Astrocyte of the cerebellum (primary cell): ENCODE data around the gene HTR3D.
A peak's percentile ranks its signal among the peaks of the same experiment; 100 is the strongest.
"Not testable (repeated sequence)": the region's sequence is repeated elsewhere in the genome, so short reads cannot be mapped to it uniquely, and the experiment has no call there.

Experiments
- DNase-seq: peaks from one replicate; pipeline ENCODE4 v3.0.0-alpha.2; 2011; ENCODE audit warnings: low read depth
- H3K4me3 ChIP-seq: 2 replicates; pipeline ENCODE4 v1.5.1; 2011; ENCODE audit warnings: mild to moderate bottlenecking, low read depth, low read length, moderate library complexity
- in situ Hi-C: cut with HindIII; loops from 2 replicates; pipeline ENCODE4 v1.10.0; 2017; ENCODE audit warnings: low sequenced_read_pairs
- TF ChIP-seq, protein P1 (sequence below): IDR thresholded peaks from 2 replicates; pipeline ENCODE4 v1.5.1; 2012; ENCODE audit warnings: low read length, low read depth, moderate library complexity, mild to moderate bottlenecking; ENCODE audit errors: missing control alignments

HTR3D gene

DNA sequence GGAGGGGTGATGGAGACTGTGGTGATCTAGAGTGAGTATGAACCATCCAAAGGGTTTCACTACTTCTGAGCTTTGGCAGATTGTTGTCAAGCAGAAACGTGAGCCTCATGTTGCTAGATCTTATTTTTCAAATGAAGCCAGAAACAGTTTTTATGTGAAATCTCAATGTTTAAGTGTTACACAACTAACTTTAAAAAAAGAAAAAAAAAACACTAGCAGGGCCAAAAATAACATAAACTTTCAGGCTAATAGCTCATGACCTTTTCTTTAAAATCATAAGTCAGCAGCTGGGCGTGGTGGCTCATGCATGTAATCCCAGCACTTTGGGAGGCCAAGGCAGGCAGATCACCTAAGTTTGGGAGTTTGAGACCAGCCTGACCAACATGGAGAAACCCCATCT is 2.1 kb upstream of the HTR3D start:
- in situ Hi-C loops: no loop called here
- TF ChIP-seq, protein P1, sequence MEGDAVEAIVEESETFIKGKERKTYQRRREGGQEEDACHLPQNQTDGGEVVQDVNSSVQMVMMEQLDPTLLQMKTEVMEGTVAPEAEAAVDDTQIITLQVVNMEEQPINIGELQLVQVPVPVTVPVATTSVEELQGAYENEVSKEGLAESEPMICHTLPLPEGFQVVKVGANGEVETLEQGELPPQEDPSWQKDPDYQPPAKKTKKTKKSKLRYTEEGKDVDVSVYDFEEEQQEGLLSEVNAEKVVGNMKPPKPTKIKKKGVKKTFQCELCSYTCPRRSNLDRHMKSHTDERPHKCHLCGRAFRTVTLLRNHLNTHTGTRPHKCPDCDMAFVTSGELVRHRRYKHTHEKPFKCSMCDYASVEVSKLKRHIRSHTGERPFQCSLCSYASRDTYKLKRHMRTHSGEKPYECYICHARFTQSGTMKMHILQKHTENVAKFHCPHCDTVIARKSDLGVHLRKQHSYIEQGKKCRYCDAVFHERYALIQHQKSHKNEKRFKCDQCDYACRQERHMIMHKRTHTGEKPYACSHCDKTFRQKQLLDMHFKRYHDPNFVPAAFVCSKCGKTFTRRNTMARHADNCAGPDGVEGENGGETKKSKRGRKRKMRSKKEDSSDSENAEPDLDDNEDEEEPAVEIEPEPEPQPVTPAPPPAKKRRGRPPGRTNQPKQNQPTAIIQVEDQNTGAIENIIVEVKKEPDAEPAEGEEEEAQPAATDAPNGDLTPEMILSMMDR: no peak

DNA sequence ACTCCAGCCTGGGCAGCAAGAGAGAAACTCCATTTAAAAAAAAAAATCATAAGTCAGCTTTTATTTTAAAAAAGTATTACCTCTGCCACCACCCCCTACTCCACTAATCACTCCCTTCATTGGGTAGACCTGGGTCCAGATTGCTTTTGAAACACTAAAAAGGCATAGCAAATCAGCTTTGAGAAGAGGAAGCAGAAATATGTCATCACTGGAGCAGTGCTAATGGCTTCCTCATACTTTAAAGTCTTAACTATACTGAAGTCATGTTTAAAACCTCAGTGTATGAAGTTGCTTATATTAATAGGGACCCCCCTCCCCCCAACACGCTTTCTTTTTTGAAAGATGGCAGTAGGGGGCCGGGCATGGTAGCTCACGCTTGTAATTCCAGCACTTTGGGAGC is 1.0 kb upstream of the HTR3D start:
- DNase-seq: no peak
- TF ChIP-seq, protein P1: no peak
- in situ Hi-C loops: no loop called here
- no peak overlapping the region for H3K4me3 ChIP-seq

More for the DNA sequence above, 2.1 kb upstream of the HTR3D start:
- no peak overlapping the region for H3K4me3 ChIP-seq
- DNase-seq: no peak

DNA sequence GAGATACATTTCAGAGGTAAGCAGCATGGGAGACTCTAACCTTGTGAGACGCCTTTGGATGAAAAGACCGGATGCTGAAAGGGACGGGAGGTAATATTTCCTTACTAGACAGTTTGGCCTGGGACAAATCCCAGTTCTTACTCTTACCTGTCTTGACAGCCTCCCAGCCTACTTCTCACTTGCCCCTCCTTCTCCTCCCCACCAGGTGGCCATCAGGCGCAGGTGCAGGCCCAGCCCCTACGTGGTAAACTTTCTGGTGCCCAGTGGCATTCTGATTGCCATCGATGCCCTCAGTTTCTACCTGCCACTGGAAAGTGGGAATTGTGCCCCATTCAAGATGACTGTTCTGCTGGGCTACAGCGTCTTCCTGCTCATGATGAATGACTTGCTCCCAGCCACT is 6.3 kb downstream of the HTR3D start:
- in situ Hi-C loops: no loop called here
- DNase-seq: no peak
- H3K4me3 ChIP-seq: no peak overlapping the region
- TF ChIP-seq, protein P1: no peak

DNA sequence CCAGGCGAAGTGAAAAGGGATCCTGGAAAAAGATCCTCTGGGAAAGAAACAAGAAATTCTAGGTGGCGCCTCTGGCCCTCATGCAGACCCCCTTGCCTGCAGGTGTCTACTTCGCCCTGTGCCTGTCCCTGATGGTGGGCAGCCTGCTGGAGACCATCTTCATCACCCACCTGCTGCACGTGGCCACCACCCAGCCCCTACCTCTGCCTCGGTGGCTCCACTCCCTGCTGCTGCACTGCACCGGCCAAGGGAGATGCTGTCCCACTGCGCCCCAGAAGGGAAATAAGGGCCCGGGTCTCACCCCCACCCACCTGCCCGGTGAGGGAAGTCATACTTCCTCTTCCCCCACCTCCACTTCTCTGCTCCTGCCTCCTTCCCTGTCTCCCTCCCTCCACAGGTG is 6.8 kb downstream of the HTR3D start:
- DNase-seq, H3K4me3 ChIP-seq, in situ Hi-C loops: not testable (repeated sequence)

DNA sequence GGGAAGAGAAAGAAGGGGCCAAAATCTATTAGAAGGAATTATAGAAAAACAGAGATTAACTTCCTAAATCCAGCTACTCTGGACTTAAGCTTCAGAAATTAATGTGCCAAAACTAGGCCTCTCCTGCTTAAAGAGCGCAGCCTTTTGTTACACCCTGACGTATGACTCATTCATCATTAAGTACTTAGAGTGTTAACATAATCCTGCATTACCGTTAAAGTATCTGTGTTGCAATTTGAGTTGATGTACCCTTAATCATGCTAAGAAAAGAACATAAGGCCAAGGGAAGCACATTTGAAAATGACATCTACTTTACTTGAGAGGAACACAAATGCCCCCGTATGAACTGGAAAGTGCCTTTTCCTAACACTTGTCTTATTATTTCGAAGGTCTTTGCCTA is 7.9 kb downstream of the HTR3D start:
- TF ChIP-seq, protein P1: no peak
- in situ Hi-C loops: no loop called here
- H3K4me3 ChIP-seq: no peak overlapping the region
- DNase-seq: no peak

DNA sequence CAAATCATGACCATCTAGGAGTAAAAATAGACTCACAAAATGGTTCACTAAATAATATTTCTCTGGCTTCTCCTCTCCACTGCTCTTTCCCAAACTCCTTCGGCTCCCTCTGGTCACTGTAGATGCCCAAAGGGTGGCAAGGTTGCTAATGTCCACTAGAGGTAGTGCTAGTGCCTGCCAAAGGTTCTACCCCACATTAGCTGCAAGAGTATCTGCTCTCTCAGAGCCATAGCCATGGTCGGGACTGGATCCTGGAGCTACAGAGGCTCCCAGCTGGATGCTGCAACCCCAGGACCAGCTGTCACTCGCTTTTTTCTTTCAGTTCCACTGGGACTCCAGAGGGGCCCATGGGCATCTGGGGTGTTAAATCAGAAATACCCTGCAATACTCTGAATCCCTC is 8.5 kb downstream of the HTR3D start:
- H3K4me3 ChIP-seq: no peak overlapping the region
- in situ Hi-C loops: no loop called here
- no peak for DNase-seq
- TF ChIP-seq, protein P1: peak; percentile 43

DNA sequence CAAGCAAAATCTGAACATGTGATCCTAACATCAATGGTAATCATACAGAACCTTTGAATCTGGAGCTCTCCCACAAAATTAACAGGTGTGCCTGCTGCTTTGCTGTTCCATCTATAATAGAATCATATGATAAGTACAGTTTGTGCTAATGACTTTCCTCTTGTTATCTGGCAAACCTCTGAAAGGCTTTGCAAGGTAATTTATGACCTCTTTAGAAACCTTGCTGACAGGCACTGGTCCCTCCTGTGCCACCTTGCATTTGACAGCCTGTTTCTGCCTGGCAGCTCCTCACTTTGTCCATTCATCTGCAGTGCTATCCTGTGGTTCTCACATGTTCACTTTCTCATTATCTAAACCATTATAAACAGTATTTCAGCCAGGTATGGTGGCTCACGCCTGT is 11.1 kb downstream of the HTR3D start:
- TF ChIP-seq, protein P1: no peak

More for the DNA sequence above, 11.1 kb downstream of the HTR3D start:
- in situ Hi-C loops: no loop called here
- DNase-seq: no peak
- H3K4me3 ChIP-seq: no peak overlapping the region
